ENCODE data around the gene CCDC8. TPM values are rescaled to one million over a fixed set of nuclear protein-coding genes. Genes with fewer than 3 reads are reported as not detected.

Gene CCDC8
- polyA plus RNA-seq, 2 of the 4 experiments (the other 2 are of a cell fraction), result 0.04 to 0.08 TPM

GRCh38 chr19:46383846-46384245 lies 29.5 kb downstream of the CCDC8 start (continued):
- TF ChIP-seq MYC (IDR thresholded peaks at IDR 0.05; ENCODE audit: borderline replicate concordance, low read length), result no peak
- TF ChIP-seq NFE2L2 (conservative IDR thresholded peaks at IDR 0.05; ENCODE audit: low read length), result no peak
- no peak for TF ChIP-seq GATA3 (IDR thresholded peaks at IDR 0.05; ENCODE audit: borderline replicate concordance)
- TF ChIP-seq CEBPB (IDR thresholded peaks at IDR 0.05), result no peak
- TF ChIP-seq JUN (IDR thresholded peaks at IDR 0.05), result no peak
- TF ChIP-seq POLR2AphosphoS2 (conservative IDR thresholded peaks at IDR 0.05; ENCODE audit: low read length), result no peak
- TF ChIP-seq KDM1A (IDR thresholded peaks at IDR 0.05; ENCODE audit: low read depth), result no peak

GRCh38 chr19:46383171-46383815 lies 30.1 kb downstream of the CCDC8 start:
- WGBS (ENCODE audit: missing lambda C conversion rate), result 92% methylated on average over 22 of the region's 23 CpGs

DNA sequence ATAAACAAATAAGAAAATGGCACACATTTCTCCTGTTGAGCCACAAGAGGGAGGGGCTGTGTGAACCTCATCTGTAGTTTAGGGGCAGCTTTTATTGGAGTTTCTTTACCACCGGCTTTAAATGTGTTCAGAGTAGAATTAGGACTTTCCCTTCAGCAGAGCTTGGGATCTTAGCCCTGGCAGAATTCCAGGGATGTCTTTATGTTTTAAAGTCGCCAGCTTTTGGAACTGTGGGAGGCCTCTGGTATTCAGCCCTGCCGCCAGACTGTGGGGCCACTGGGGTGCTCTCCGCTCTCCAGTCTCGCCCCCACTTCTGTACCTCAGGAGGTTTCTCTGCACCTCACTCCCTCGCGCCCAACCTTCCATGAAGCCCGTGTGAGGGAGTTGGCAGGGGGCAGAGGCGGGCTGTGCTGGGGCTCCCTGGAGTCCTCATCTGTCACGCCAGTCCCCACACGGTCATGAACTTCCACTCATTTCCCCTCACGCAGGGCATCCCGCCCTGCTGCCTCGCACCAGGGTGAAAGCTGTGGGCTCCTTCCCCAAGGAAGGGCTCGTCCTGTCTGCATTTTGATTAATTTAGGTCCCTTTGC lies 31.5 kb downstream of the CCDC8 start:
- peaks cover 8% of the 10 kb centered on the region for H3K4me1 ChIP-seq
- no peak overlapping the region for H3K4me3 ChIP-seq
- FAIRE-seq (no peak), DNase-seq (ENCODE audit: low read depth in 1 of 2, low spot score in 1 of 2) (no peak), ATAC-seq (no peak)
- no peaks in the 10 kb centered on the region for H3K9me3 ChIP-seq
- CTCF ChIA-PET, result interaction anchor here (0.6 to 30.8 kb wide), 13 partner anchors 8 to 168 kb away, joined by 3 to 501 read pairs (median 3); partner anchors contain the start of gene PPP5C
- H3K27ac ChIP-seq, result no peak overlapping the region
- no peak overlapping the region for H3K4me2 ChIP-seq
- WGBS (ENCODE audit: missing lambda C conversion rate), result 95% methylated on average over 15 of the region's 15 CpGs
- POLR2A ChIA-PET, result no interaction called here
- TF ChIP-seq TP53 (CRISPR knock-in tag; IDR thresholded peaks at IDR 0.05) (no peak), HOXB5 (CRISPR knock-in tag; IDR thresholded peaks at IDR 0.05) (no peak), NFE2L2 (conservative IDR thresholded peaks at IDR 0.05; ENCODE audit: low read length) (no peak), TFCP2L1 (CRISPR knock-in tag; IDR thresholded peaks at IDR 0.05) (no peak), EP300 (IDR thresholded peaks at IDR 0.05) (no peak), MAFK (IDR thresholded peaks at IDR 0.05; ENCODE audit: partially characterized antibody) (no peak), EHMT2 (IDR thresholded peaks at IDR 0.05; ENCODE audit: low read depth) (no peak), CEBPB (IDR thresholded peaks at IDR 0.05) (no peak), REST (IDR thresholded peaks at IDR 0.05) (no peak), CBX2 (IDR thresholded peaks at IDR 0.05; ENCODE audit: borderline replicate concordance, low read depth) (no peak), EHF (CRISPR knock-in tag; IDR thresholded peaks at IDR 0.05) (no peak), HOXB13 (CRISPR knock-in tag; IDR thresholded peaks at IDR 0.05; ENCODE audit: low read depth) (no peak), ZFP36 (IDR thresholded peaks at IDR 0.05; ENCODE audit: borderline replicate concordance, partially characterized antibody) (no peak), HOXA7 (CRISPR knock-in tag; IDR thresholded peaks at IDR 0.05) (no peak), JUNB (IDR thresholded peaks at IDR 0.05) (no peak)

More at GRCh38 chr19:46383171-46383815, 30.1 kb downstream of the CCDC8 start:
- H3K27ac ChIP-seq, result no peak overlapping the region
- DNase-seq (ENCODE audit: low read depth in 1 of 2, low spot score in 1 of 2) (no peak), ATAC-seq (no peak), FAIRE-seq (no peak)
- H3K4me2 ChIP-seq, result no peak overlapping the region
- no peaks in the 10 kb centered on the region for H3K9me3 ChIP-seq
- ChIA-PET CTCF (interaction anchor here (0.5 to 30.8 kb wide), 10 partner anchors 9 to 493 kb away, joined by 3 to 501 read pairs (median 5); no protein-coding TSS in a partner anchor), POLR2A (no interaction called here)
- H3K4me3 ChIP-seq, result no peak overlapping the region
- peaks cover 2% of the 10 kb centered on the region for H3K4me1 ChIP-seq
- TF ChIP-seq RNF2 (IDR thresholded peaks at IDR 0.05; ENCODE audit: borderline replicate concordance, low read depth) (no peak), JUN (IDR thresholded peaks at IDR 0.05) (no peak), HOXA7 (CRISPR knock-in tag; IDR thresholded peaks at IDR 0.05) (no peak), RFX5 (IDR thresholded peaks at IDR 0.05) (no peak), ZSCAN20 (CRISPR knock-in tag; IDR thresholded peaks at IDR 0.05) (no peak), ZC3H11A (IDR thresholded peaks at IDR 0.05) (no peak), MAFK (IDR thresholded peaks at IDR 0.05; ENCODE audit: partially characterized antibody) (no peak), ATOH8 (CRISPR knock-in tag; IDR thresholded peaks at IDR 0.05; ENCODE audit: low read depth) (no peak), BCL3 (IDR thresholded peaks at IDR 0.05) (no peak), FOXS1 (CRISPR knock-in tag; IDR thresholded peaks at IDR 0.05) (no peak), ZFP36 (IDR thresholded peaks at IDR 0.05; ENCODE audit: borderline replicate concordance, partially characterized antibody) (no peak)
- TF ChIP-seq, protein P1, sequence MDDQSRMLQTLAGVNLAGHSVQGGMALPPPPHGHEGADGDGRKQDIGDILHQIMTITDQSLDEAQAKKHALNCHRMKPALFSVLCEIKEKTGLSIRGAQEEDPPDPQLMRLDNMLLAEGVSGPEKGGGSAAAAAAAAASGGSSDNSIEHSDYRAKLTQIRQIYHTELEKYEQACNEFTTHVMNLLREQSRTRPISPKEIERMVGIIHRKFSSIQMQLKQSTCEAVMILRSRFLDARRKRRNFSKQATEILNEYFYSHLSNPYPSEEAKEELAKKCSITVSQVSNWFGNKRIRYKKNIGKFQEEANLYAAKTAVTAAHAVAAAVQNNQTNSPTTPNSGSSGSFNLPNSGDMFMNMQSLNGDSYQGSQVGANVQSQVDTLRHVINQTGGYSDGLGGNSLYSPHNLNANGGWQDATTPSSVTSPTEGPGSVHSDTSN (IDR thresholded peaks at IDR 0.05), result no peak

All from A549 (cell line).